Measurements from ENCODE around the gene GSX1. TPM values are rescaled to one million over a fixed set of nuclear protein-coding genes. Genes with fewer than 3 reads are reported as not detected.

Gene GSX1
- polyA plus RNA-seq, 3 donors, result not detected

GRCh38 chr13:27783111-27783510 is 9.2 kb upstream of the GSX1 start:
- intact Hi-C loops (cut with micrococcal nuclease), result no loop called here
- DNase-seq, result no peak
- Histone ChIP-seq H3K9ac (ENCODE audit: insufficient read depth, low read length, poor library complexity, severe bottlenecking) (no peak overlapping the region), H3K9me3 (replicated peaks in 1 of 2; ENCODE audit: control insufficient read depth in 1 of 2, insufficient read depth in 1 of 2, low read length in 2 of 2) (no peaks in the 10 kb centered on the region), H3K4me3 (replicated peaks in 1 of 3; ENCODE audit: low read depth in 2 of 3, low read length in 3 of 3) (no peak overlapping the region), H3K27me3 (ENCODE audit: control insufficient read depth in 2 of 2, insufficient read depth in 2 of 2, low read length in 2 of 2) (peaks cover 50 to 56% of the 10 kb centered on the region in 2 donors), H3K4me2 (replicated peaks; ENCODE audit: extremely low read depth, low read length, poor library complexity, severe bottlenecking) (no peak overlapping the region), H3K36me3 (replicated peaks in 1 of 2; ENCODE audit: control insufficient read depth in 1 of 2, insufficient read depth in 2 of 2, low read length in 2 of 2) (no peaks in the 10 kb centered on the region), H4K20me1 (ENCODE audit: insufficient read depth, low read length) (no peaks in the 10 kb centered on the region), H2AFZ (ENCODE audit: insufficient read depth, low read depth, low read length, poor library complexity, severe bottlenecking) (no peak overlapping the region), H3K27ac (ENCODE audit: low read depth in 1 of 2, low read length in 2 of 2) (no peak overlapping the region), H3K79me2 (ENCODE audit: insufficient read depth, low read length) (no peaks in the 10 kb centered on the region), H3K4me1 (ENCODE audit: control insufficient read depth in 1 of 2, insufficient read depth in 2 of 2, low read length in 2 of 2) (no peaks in the 10 kb centered on the region)
- H3K4me1 Mint-ChIP-seq, result peaks cover 2% of the 10 kb centered on the region
- H3K36me3 Mint-ChIP-seq, result no peaks in the 10 kb centered on the region
- TF ChIP-seq CTCF (IDR thresholded peaks at IDR 0.05), result no peak
- peaks cover 35 to 58% (median 36%) of the 10 kb centered on the region in 3 donors for H3K27me3 Mint-ChIP-seq (ENCODE audit: low read depth in 3 of 3)
- H3K4me3 Mint-ChIP-seq, result no peak overlapping the region
- peaks cover 0 to 4% (median 0%) of the 10 kb centered on the region in 7 donors for H3K9me3 Mint-ChIP-seq
- 31% methylated on average over 3 of the region's 4 CpGs for WGBS (ENCODE audit: insufficient coverage)
- no peak overlapping the region for H3K27ac Mint-ChIP-seq

- no peak for TF ChIP-seq CTCF (IDR thresholded peaks at IDR 0.05)
- H3K9me3 ChIP-seq (replicated peaks in 1 of 2; ENCODE audit: control insufficient read depth in 1 of 2, insufficient read depth in 1 of 2, low read length in 2 of 2), result peaks cover 0 to 27% of the 10 kb centered on the region in 2 donors
- no peaks in the 10 kb centered on the region for H4K20me1 ChIP-seq (ENCODE audit: insufficient read depth, low read length)
- H3K79me2 ChIP-seq (ENCODE audit: insufficient read depth, low read length), result no peaks in the 10 kb centered on the region
- Mint-ChIP-seq H3K27me3 (ENCODE audit: low read depth in 3 of 3) (peaks cover 68 to 87% (median 68%) of the 10 kb centered on the region in 3 donors), H3K4me3 (peak overlapping the region in 1 of 2 donors; percentile 77), H3K36me3 (peaks cover 0 to 4% of the 10 kb centered on the region in 2 donors), H3K4me1 (peaks cover 21% of the 10 kb centered on the region), H3K9me3 (peaks cover 0 to 35% (median 14%) of the 10 kb centered on the region in 7 donors), H3K27ac (no peak overlapping the region)
- H3K4me1 ChIP-seq (ENCODE audit: control insufficient read depth in 1 of 2, insufficient read depth in 2 of 2, low read length in 2 of 2), result peaks cover 0 to 8% of the 10 kb centered on the region in 2 donors
- DNase-seq, result no peak
- H3K9ac ChIP-seq (ENCODE audit: insufficient read depth, low read length, poor library complexity, severe bottlenecking), result no peak overlapping the region
- no peak overlapping the region for H3K27ac ChIP-seq (ENCODE audit: low read depth in 1 of 2, low read length in 2 of 2)
- H3K4me3 ChIP-seq (replicated peaks in 1 of 3; ENCODE audit: low read depth in 2 of 3, low read length in 3 of 3), result no peak overlapping the region
- H2AFZ ChIP-seq (ENCODE audit: insufficient read depth, low read depth, low read length, poor library complexity, severe bottlenecking), result no peak overlapping the region
- H3K36me3 ChIP-seq (replicated peaks in 1 of 2; ENCODE audit: control insufficient read depth in 1 of 2, insufficient read depth in 2 of 2, low read length in 2 of 2), result no peaks in the 10 kb centered on the region
- intact Hi-C loops (cut with micrococcal nuclease), result no loop called here
- WGBS (ENCODE audit: insufficient coverage), result 33% methylated on average over 1 of the region's 1 CpG
- H3K4me2 ChIP-seq (replicated peaks; ENCODE audit: extremely low read depth, low read length, poor library complexity, severe bottlenecking), result no peak overlapping the region
- peaks cover 79 to 82% of the 10 kb centered on the region in 2 donors for H3K27me3 ChIP-seq (ENCODE audit: control insufficient read depth in 2 of 2, insufficient read depth in 2 of 2, low read length in 2 of 2)
These were observed 4.0 kb upstream of the GSX1 start for GRCh38 chr13:27788271-27788670.
